Activated CD4-positive, alpha-beta T cell treated with anti-CD3 and anti-CD28 coated beads, Interleukin-2, amount 50 U/mL, for 24 hours (primary cell): ENCODE data around the gene RPGRIP1L.

Experiments
- DNase-seq, 2 donors: peaks; one replicate each; pipeline ENCODE4 v3.0.0-alpha.2; 2020; ENCODE audit warnings: low read depth in 1 of 2, low spot score in 1 of 2

RPGRIP1L gene

GRCh38 chr16:53664724-53665345 lies 38.8 kb downstream of the RPGRIP1L start:
- DNase-seq = no peak

GRCh38 chr16:53662072-53662471 lies 41.6 kb downstream of the RPGRIP1L start:
- no peak for DNase-seq

GRCh38 chr16:53654946-53655345 lies 48.7 kb downstream of the RPGRIP1L start:
- DNase-seq = no peak

DNA sequence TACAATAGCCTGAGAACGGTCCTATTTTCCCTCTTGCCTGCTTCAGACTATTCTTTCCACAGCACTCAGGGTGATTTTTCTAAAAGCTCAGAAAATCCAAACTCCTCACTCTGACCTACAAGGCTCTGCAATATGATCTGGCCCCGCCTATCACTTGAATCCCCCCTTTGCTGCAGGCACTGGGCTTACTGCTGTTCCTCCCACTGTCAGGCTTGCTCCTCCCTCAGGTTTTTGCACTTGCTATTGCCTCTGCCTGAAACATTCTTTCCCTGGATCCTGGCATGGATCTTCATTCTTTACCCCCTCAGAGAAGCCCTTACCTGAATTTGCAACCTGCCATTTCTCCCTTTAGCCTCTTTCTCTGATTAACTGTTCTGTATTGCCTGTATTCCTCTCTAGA lies 52.3 kb downstream of the RPGRIP1L start:
- DNase-seq = no peak

- DNase-seq = no peak
Observed at GRCh38 chr16:53646506-53646905, 57.2 kb downstream of the RPGRIP1L start.

DNA sequence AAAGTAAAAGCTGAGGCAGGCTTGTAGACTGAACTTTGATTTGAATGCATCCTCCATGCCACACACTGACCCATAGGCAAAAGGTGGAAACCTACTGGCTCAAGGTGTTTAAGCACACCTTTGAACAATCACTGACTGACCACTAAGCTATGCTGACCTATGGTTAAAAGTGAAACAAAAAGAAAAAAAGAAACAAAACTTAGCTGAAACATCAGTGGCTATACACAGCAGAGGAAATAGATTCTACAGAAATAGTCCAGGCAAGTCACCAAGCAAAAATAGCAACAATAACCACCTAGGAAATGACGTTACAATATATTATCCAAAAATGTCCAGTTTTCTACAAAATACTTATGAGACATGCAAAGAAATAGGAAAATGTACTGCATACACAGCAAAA lies 60.2 kb downstream of the RPGRIP1L start:
- no peak for DNase-seq

- no peak for DNase-seq
Observed at GRCh38 chr16:53642094-53642493, 61.6 kb downstream of the RPGRIP1L start.

GRCh38 chr16:53636978-53637377 lies 66.7 kb downstream of the RPGRIP1L start:
- DNase-seq = no peak

- no peak for DNase-seq
Observed at GRCh38 chr16:53632526-53632925, 71.1 kb downstream of the RPGRIP1L start.

DNA sequence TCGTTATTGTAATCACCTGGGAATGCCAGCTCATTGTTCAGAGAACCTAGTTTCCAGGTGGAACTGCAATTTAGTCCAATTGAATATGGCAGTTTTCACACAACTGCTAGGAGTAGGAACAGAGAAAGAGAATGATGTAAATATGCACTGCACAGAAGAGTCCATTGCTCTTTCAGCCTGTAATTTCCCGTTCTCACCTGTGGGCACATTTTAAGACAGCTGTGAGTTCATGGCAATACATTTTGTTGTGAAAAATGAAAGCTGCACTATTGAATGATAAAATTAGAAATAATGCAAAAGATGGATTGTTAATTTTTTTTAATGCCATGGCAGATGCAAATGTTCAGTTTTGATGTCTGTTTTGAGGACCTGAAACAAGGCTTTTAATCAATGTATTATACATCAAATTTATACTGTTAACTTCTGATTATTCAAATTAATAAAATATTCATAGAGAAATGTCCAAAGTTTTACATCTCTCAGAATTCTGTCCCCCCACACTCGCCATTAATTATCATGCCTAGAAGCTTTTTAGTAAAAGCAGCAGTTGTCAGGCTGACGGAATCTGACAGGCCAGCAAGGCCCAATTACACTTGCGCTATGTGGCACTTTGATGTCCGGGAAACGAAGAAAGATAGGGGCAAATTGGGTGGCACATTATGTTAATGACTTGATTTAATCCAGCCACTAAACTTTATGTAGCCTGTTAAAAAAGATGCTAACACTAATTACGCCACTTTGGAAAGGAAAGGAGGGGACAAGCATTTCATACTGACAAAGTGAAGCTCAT lies 72.2 kb downstream of the RPGRIP1L start:
- DNase-seq = no peak

GRCh38 chr16:53629607-53630312 lies 73.9 kb downstream of the RPGRIP1L start:
- no peak for DNase-seq

DNA sequence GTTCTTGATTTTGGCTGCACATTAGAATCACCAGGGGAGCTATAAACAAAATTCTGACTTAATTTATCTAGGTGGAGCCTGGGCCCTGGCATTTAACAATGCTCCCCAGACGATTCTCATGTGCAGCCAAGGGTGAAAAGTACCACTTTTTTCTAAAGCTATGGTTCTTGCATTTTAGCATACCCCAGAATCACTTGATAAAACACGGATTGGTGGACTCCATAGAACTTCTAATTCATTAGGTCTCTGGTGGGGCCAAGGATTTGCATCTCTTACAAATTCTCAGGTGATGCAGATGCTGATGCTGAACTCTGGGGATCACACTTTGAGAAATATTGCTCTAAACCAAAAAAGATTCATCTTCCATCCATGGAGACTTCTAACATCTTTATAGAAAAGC lies 74.5 kb downstream of the RPGRIP1L start:
- no peak for DNase-seq

- DNase-seq = no peak
Observed at GRCh38 chr16:53626811-53627210, 76.8 kb downstream of the RPGRIP1L start.

GRCh38 chr16:53626161-53626560 lies 77.5 kb downstream of the RPGRIP1L start:
- no peak for DNase-seq

GRCh38 chr16:53625221-53625620 lies 78.4 kb downstream of the RPGRIP1L start:
- DNase-seq = no peak

DNA sequence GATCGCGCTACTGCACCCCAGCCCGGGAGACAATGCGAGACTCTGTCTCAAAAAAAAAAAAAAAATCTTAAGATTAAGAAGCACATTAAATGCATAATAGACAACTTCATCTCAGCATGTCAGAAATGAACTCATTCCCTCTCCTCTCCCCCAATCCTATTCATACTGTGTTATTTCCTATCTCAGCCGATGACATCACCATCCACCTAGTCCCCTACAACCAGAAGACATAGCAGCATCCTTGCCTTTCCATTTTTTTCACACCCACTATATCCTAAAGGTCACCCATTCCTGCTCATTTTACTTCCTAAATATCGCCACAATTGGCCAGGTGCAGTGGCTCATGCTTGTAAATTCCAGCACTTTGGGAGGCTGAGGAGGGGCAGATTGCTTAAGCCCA lies 81.3 kb downstream of the RPGRIP1L start:
- no peak for DNase-seq

GRCh38 chr16:53620476-53620875 lies 83.2 kb downstream of the RPGRIP1L start:
- DNase-seq = no peak

- no peak for DNase-seq
Observed at GRCh38 chr16:53619235-53619634, 84.4 kb downstream of the RPGRIP1L start.

GRCh38 chr16:53614346-53614745 lies 89.3 kb downstream of the RPGRIP1L start:
- no peak for DNase-seq

DNA sequence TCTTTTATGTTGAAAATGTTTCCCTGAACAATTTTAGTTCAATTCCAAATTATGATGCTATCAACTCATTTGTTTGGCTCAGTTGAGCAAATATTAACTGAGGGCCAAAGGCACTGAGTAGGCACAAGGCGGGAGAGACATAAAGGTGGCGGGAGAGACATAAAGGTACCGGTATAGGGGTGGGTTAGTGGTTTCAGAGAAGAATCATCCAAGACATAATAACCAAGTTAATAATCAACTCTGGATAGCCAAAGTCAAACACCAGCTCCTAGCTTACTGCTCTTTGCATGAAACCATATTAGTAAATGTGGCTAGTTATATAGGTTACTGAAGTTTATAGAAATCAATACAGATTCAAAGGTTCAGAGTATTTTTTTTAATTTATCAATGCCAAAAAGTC lies 91.7 kb downstream of the RPGRIP1L start:
- no peak for DNase-seq

DNA sequence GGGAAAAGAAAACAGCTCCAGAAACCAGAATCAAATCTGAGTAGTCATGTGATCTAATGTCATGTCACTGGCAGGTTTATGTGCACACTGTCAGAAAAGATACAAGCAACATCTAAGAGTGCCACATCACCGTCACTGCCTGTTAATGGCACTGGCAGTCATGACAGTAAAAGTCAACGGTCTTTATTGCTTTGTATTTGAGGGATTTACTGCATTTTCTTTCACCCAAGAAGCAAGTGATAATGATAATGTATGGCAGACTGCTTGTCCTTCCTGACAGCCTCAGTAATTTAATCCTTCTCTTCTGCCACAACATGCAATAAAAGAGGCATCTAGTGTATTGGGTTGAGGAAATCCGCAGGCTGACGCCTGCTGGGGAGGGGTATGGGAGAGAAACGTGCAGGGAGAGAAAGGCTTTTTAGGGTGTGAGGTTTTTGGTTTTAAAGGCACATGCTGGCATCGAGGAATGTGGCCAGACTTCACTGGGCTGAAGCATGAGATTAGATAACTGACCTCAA lies 92.4 kb downstream of the RPGRIP1L start:
- DNase-seq = no peak

- DNase-seq = no peak
Observed at GRCh38 chr16:53609536-53609935, 94.1 kb downstream of the RPGRIP1L start.
